Neural cell (in vitro differentiated cells): ENCODE results near the gene ATP8B3.

ENCODE experiments used
- CTCF ChIP-seq: fragments of 450-650 bp; IDR thresholded peaks from 2 replicates; pipeline ENCODE4 v1.5.1; 2014; ENCODE audit warnings: antibody characterized with exemption, mild to moderate bottlenecking, moderate library complexity; ENCODE audit not compliant: poor library complexity, severe bottlenecking
- EP300 ChIP-seq: fragments of 450-650 bp; conservative IDR thresholded peaks from 2 replicates; pipeline ENCODE4 v1.6.1; 2014; ENCODE audit warnings: antibody characterized with exemption, mild to moderate bottlenecking, moderate library complexity; ENCODE audit not compliant: poor library complexity, severe bottlenecking
- MXI1 ChIP-seq: fragments of 450-650 bp; conservative IDR thresholded peaks from 2 replicates; pipeline ENCODE4 v1.6.1; 2014; ENCODE audit warnings: antibody characterized with exemption, mild to moderate bottlenecking; ENCODE audit not compliant: poor library complexity, severe bottlenecking
- RAD21 ChIP-seq: fragments of 450-650 bp; conservative IDR thresholded peaks from 2 replicates; pipeline ENCODE4 v1.6.1; 2014; ENCODE audit warnings: antibody characterized with exemption, mild to moderate bottlenecking, moderate library complexity
- SMC3 ChIP-seq: fragments of 450-650 bp; conservative IDR thresholded peaks from 2 replicates; pipeline ENCODE4 v1.6.1; 2014; ENCODE audit warnings: antibody characterized with exemption, mild to moderate bottlenecking, moderate library complexity; ENCODE audit not compliant: poor library complexity
- TAF1 ChIP-seq: IDR thresholded peaks from 2 replicates; pipeline ENCODE4 v1.6.1; 2012; ENCODE audit warnings: low read depth

GRCh38 chr19:1742989-1743696 lies 68.9 kb downstream of the ATP8B3 start:
- TF ChIP-seq CTCF (no peak), TAF1 (no peak), EP300 (no peak), SMC3 (no peak), RAD21 (no peak), MXI1 (no peak)
